ENCODE data around the gene PI4K2B.
A peak's percentile ranks its signal among the peaks of the same experiment; 100 is the strongest.
"Not testable (repeated sequence)": the region's sequence is repeated elsewhere in the genome, so short reads cannot be mapped to it uniquely, and the experiment has no call there.

The PI4K2B gene

DNA sequence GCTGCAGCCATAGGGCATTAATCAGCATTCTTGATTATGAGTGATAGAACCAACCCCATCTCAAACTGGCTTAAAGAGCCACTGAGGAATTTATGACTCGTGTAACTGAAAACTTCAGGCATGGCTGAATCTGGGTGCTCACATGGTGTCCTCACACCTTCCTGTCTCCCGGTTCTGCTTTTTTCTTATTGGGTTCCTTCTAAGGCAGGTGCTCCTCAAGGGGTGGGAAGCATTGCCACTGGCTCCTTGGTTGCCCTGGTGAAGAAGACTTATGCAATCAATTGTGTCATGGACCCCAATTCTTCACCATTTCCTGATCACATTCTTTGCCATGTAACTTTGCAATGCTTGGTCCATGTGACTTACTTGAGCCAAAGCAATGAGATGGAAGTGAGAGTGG is 74.5 kb downstream of the PI4K2B start:
- no peak for DNase-seq

DNA sequence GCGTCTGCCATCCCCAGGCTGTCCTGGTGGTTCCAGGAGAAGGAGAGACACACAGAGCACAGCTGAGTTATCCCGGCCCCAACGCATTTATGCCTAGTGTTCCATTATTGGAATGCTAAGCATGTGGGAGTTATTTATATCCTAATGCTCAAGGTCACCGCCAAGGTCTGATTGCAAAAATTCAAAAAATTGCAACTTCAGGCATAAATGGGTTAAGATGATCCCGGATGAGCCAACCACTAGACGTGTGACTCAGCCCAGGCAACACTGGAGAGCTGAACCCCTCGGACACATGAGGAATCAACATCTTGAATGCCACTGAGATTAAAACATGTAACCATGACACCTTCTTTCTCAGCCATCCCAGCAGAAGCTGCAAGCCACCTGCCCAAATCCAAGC is 74.9 kb downstream of the PI4K2B start:
- no peak for DNase-seq

GRCh38 chr4:25310066-25310802 is 76.4 kb downstream of the PI4K2B start:
- DNase-seq, result no peak

GRCh38 chr4:25310803-25311166 is 77.0 kb downstream of the PI4K2B start:
- no peak for DNase-seq

DNA sequence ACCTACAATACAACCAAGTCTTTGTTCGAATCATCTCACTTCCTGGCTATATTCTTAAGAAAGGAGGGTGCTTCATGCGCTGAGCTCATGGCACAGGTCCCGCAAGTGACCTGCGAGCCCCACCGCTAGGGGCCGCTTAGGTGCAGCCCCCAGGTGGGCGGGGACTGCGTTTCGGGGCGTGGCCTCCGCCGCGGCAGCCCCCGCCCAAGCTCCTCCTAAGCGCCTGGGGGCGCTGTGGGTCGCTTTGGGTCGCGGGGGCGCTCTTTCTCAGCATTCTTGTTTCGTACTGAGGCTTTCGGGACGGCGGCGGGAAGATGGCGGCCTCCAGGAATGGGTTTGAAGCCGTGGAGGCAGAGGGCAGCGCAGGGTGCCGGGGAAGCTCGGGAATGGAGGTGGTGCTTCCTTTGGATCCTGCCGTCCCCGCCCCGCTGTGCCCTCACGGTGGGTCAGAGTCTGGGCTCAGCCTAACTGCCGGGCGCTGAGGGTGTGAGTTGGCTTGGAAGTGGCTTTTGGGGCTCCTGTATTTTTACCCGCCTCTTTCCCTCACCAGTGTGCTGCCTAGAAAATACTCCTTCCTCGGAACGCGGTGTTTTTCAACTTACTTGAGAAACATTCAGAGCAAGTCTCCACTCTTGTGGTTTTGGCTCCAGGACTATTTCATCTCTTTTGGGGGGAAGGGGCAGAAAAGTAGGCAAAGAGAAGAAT is 78.8 kb downstream of the PI4K2B start, which contains the start of gene ZCCHC4:
TSS of gene ZCCHC4 (plus strand) at position 279 of the 705 bp plus-strand sequence. CDS start at position 315, 36 bp downstream.
- DNase-seq, result peak; percentile 84

GRCh38 chr4:25313201-25313895 is 79.5 kb downstream of the PI4K2B start:
- DNase-seq, result no peak

GRCh38 chr4:25320336-25320735 is 86.5 kb downstream of the PI4K2B start:
- DNase-seq, result no peak

DNA sequence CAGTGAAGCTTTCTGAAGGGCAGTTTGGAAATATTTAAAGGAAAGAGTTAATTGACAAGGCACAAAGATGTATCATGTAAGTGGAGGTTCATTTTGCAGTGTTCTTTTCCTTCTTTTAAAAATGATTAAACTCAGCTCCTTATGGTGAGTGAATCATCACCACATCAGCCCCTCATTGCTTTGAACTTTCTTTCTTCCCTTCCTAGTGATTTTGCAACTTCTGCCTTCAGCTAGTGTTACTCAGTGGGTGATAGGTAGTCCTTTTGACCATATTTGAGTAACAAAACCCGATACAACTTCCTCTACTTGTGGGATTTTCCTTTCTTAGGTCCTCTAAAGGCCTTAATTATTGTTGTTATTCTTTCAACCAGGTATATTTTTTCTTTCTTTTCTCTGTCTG is 86.9 kb downstream of the PI4K2B start:
- no peak for DNase-seq

GRCh38 chr4:25321703-25322102 is 87.9 kb downstream of the PI4K2B start:
- DNase-seq, result no peak

- not testable (repeated sequence) for DNase-seq
Observed at GRCh38 chr4:25328463-25328862, 94.6 kb downstream of the PI4K2B start.

Measured in NCI-H1092 treated with DMSO at 0.1 percent for 48 hours (cell line).